UCSD-AML1 (cell line): ENCODE data around the gene LRRC3C.

Experiments used
- DNase-seq: peaks from one replicate; lab custom pipeline; 2025; ENCODE audit not compliant: unreplicated experiment; lab: John Stamatoyannopoulos, UW

The LRRC3C gene

GRCh38 chr17:39974433-39974832, 46.9 kb downstream of the LRRC3C start:
- DNase-seq, result no peak

GRCh38 chr17:39975801-39976200, 48.3 kb downstream of the LRRC3C start:
- no peak for DNase-seq

- no peak for DNase-seq
Measured at GRCh38 chr17:39979016-39979670, 51.6 kb downstream of the LRRC3C start.

- DNase-seq, result peak; percentile 72
Measured at GRCh38 chr17:39979893-39980350, 52.4 kb downstream of the LRRC3C start.

- peak; percentile 98 for DNase-seq
Measured at GRCh38 chr17:39980351-39981206, 53.0 kb downstream of the LRRC3C start, which contains the start of gene PSMD3. Gene PSMD3 (plus strand): TSS chr17:39980807. CDS start chr17:39980971, 164 bp downstream.

GRCh38 chr17:39981207-39981741, 53.7 kb downstream of the LRRC3C start:
- DNase-seq, result no peak

GRCh38 chr17:39981766-39982375, 54.3 kb downstream of the LRRC3C start:
- no peak for DNase-seq

- DNase-seq, result no peak
Measured at GRCh38 chr17:39988206-39988810, 60.8 kb downstream of the LRRC3C start.

GRCh38 chr17:39994448-39994847, 66.9 kb downstream of the LRRC3C start:
- DNase-seq, result no peak
